Transverse colon (tissue), 4 donors: Measurements from ENCODE around the gene LHFPL4.

ENCODE experiments used
- EP300 ChIP-seq: sonication (generic); formaldehyde crosslinking; IDR thresholded peaks from one replicate; pipeline ENCODE4 v1.6.1; 2017; ENCODE audit warnings: antibody characterized with exemption, low read depth
- POLR2A ChIP-seq: fragments of 450-650 bp; IDR thresholded peaks from one replicate; pipeline ENCODE4 v1.6.1; 2016; ENCODE audit warnings: antibody characterized with exemption, mild to moderate bottlenecking, moderate library complexity
- POLR2AphosphoS5 ChIP-seq, 3 donors: sonication (generic); formaldehyde crosslinking; IDR thresholded peaks; one replicate each; pipeline ENCODE4 v1.6.1; 2016; ENCODE audit warnings: antibody characterized with exemption in 3 of 3
- TF ChIP-seq, protein P1 (sequence below), 5 experiments: fragments of 200-600 bp in 3 of 5; fragments of 450-650 bp in 2 of 5; sonication (generic) in 3 of 5; IDR thresholded peaks; 1 replicate in 2 of 5; 2 replicates in 3 of 5; pipeline ENCODE4 v1.5.1; 2016 to 2017; ENCODE audit warnings: antibody characterized with exemption in 5 of 5, inconsistent platforms in 3 of 5, mild to moderate bottlenecking in 2 of 5, moderate library complexity in 1 of 5

- TF ChIP-seq, protein P1, sequence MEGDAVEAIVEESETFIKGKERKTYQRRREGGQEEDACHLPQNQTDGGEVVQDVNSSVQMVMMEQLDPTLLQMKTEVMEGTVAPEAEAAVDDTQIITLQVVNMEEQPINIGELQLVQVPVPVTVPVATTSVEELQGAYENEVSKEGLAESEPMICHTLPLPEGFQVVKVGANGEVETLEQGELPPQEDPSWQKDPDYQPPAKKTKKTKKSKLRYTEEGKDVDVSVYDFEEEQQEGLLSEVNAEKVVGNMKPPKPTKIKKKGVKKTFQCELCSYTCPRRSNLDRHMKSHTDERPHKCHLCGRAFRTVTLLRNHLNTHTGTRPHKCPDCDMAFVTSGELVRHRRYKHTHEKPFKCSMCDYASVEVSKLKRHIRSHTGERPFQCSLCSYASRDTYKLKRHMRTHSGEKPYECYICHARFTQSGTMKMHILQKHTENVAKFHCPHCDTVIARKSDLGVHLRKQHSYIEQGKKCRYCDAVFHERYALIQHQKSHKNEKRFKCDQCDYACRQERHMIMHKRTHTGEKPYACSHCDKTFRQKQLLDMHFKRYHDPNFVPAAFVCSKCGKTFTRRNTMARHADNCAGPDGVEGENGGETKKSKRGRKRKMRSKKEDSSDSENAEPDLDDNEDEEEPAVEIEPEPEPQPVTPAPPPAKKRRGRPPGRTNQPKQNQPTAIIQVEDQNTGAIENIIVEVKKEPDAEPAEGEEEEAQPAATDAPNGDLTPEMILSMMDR (IDR thresholded peaks at IDR 0.05): no peak
- TF ChIP-seq POLR2A (no peak), EP300 (no peak), POLR2AphosphoS5 (IDR thresholded peaks at IDR 0.05) (no peak)
These were observed 54.8 kb downstream of the LHFPL4 start for GRCh38 chr3:9498781-9499180.
